SK-N-SH treated with all-trans-retinoic acid at 6 μM for 48 hours (cell line): ENCODE measurements around the gene NCK2.

Experiments
- ARNTL ChIP-seq: fragments of 450-650 bp; formaldehyde crosslinking; IDR thresholded peaks from 2 replicates; pipeline ENCODE4 v1.5.0; 2020; ENCODE audit warnings: low read depth, mild to moderate bottlenecking, moderate library complexity, borderline replicate concordance
- CREB5 ChIP-seq: fragments of 250-450 bp; sonication (Bioruptor Pico); IDR thresholded peaks from 2 replicates; pipeline ENCODE4 v1.5.1; 2020; ENCODE audit warnings: low read depth, mild to moderate bottlenecking, moderate library complexity
- GLIS3 ChIP-seq: fragments of 250-450 bp; sonication (Bioruptor Pico); IDR thresholded peaks from 2 replicates; pipeline ENCODE4 v1.5.0; 2020; ENCODE audit warnings: mild to moderate bottlenecking, moderate library complexity
- ISL1 ChIP-seq: fragments of 250-450 bp; sonication (Bioruptor Pico); IDR thresholded peaks from 2 replicates; pipeline ENCODE4 v2.1.2; 2022; ENCODE audit warnings: mild to moderate bottlenecking, moderate library complexity
- TCF4 ChIP-seq: fragments of 250-450 bp; sonication (Bioruptor Pico); IDR thresholded peaks from 2 replicates; pipeline ENCODE4 v1.8.0; 2021; ENCODE audit warnings: mild to moderate bottlenecking, moderate library complexity, borderline replicate concordance
- ZC3H10 ChIP-seq: fragments of 250-450 bp; sonication (Bioruptor Pico); IDR thresholded peaks from 2 replicates; pipeline ENCODE4 v1.5.1; 2021; ENCODE audit warnings: mild to moderate bottlenecking, moderate library complexity
- ZFP30 ChIP-seq: fragments of 450-650 bp; formaldehyde crosslinking; IDR thresholded peaks from 2 replicates; pipeline ENCODE4 v1.5.0; 2022; ENCODE audit warnings: mild to moderate bottlenecking, moderate library complexity
- ZNF70 ChIP-seq: fragments of 450-650 bp; formaldehyde crosslinking; IDR thresholded peaks from 2 replicates; pipeline ENCODE4 v1.5.0; 2020; ENCODE audit warnings: mild to moderate bottlenecking, moderate library complexity
- TF ChIP-seq, protein P1 (sequence below): fragments of 250-450 bp; sonication (Bioruptor Pico); IDR thresholded peaks from 2 replicates; pipeline ENCODE4 v1.5.1; 2021; ENCODE audit warnings: mild to moderate bottlenecking, moderate library complexity

DNA sequence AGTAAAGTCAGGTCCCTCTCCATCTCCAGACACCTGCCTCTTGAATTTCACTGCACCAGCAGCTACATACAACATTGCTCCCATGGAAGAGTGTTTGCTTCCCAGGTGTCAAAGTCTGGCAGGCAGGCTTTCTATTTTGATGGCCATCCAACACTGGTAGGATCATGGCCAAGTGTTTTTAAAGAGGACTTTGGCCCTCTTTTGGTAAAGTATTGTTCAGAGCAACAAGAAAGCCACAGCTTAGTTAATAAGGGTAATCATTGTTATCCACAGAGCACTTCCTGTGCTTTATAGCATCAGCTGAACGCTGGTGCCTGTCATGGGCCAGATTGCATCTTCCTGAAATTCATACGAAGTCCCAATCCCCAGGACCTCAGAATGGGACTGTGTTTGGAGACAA, 133.2 kb downstream of the NCK2 start:
- TF ChIP-seq ARNTL (CRISPR knock-in tag) (no peak), ZNF70 (CRISPR knock-in tag) (no peak), CREB5 (CRISPR knock-in tag) (no peak), ZC3H10 (CRISPR knock-in tag) (no peak), TCF4 (CRISPR knock-in tag) (no peak), ISL1 (CRISPR knock-in tag) (no peak), ZFP30 (no peak), GLIS3 (no peak)
- TF ChIP-seq, protein P1, sequence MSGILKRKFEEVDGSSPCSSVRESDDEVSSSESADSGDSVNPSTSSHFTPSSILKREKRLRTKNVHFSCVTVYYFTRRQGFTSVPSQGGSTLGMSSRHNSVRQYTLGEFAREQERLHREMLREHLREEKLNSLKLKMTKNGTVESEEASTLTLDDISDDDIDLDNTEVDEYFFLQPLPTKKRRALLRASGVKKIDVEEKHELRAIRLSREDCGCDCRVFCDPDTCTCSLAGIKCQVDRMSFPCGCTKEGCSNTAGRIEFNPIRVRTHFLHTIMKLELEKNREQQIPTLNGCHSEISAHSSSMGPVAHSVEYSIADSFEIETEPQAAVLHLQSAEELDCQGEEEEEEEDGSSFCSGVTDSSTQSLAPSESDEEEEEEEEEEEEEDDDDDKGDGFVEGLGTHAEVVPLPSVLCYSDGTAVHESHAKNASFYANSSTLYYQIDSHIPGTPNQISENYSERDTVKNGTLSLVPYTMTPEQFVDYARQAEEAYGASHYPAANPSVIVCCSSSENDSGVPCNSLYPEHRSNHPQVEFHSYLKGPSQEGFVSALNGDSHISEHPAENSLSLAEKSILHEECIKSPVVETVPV (CRISPR knock-in tag), result no peak
